T-helper 1 cell (primary cell): ENCODE data around the gene MTOR.
A peak's percentile ranks its signal among the peaks of the same experiment; 100 is the strongest.
"Not testable (repeated sequence)": the region's sequence is repeated elsewhere in the genome, so short reads cannot be mapped to it uniquely, and the experiment has no call there.

Experiments used
- DNase-seq, 5 donors: peaks; one replicate each; pipeline ENCODE4 v3.0.0-alpha.2; 2012 to 2020

The MTOR gene

DNA sequence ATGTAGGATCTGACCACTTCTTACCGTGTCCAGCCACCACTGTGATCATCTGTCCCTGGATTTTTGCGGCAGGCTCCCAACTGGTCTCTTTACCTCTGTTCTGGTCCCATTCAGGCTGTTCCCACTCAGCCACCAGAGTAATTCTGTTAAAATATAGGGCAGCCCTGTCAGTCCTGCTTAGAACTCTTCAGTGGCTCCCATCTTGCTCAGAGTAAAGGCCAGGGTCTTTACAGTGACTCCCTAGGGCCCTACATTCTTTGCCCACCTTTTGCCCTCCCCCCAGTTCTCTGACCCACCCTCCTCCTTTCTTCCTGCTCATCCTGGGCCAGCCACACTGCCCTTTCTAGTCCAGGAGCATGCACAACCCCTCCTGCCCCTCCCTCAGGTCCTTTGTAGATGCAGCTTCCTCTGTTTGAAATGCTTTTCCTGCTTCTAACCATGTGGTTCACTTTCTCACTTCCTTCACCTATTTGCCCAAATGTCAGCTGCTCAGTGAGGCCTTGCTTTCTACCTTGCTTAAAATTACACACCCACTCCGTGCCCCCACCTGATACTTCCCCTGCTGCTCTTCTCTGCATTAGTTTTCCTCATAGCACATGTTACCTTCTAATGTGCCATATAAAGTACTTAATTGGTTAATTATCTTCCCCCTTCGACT lies 18.5 kb upstream of the MTOR start:
- DNase-seq: peak in 2 of 5 donors; percentile 8 to 38

DNA sequence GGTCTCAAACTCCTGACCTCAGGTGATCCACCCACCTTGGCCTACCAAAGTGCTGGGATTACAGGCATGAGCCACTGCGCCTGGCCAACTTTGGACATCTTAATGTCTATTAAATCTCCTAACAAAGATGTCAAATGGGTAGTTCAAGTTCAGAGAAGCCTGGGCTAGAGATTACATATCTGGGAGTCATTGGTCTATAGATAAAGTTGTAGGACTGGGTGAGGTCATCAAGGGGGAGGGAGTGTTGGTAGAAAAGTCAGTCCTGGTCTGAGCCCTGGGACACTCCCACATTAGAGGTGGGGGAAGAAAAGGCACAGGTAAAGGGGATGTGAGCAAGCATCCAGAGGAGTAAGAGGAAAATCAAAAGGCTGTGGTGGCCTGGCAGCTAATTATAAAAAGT lies 17.3 kb upstream of the MTOR start:
- DNase-seq: no peak

- DNase-seq: no peak
Observed at GRCh38 chr1:11279152-11279551, 16.8 kb upstream of the MTOR start.

- DNase-seq: peak in 2 of 5 donors; percentile 4 to 21
Observed at GRCh38 chr1:11273595-11274234, 11.4 kb upstream of the MTOR start.

- peak; percentile 76 to 88 (median 84) for DNase-seq
Observed at GRCh38 chr1:11272832-11273594, 10.7 kb upstream of the MTOR start, which contains the start of gene UBIAD1. Gene UBIAD1, plus strand, starts transcription at chr1:11273198. Its CDS starts 334 bp downstream, at chr1:11273532.

DNA sequence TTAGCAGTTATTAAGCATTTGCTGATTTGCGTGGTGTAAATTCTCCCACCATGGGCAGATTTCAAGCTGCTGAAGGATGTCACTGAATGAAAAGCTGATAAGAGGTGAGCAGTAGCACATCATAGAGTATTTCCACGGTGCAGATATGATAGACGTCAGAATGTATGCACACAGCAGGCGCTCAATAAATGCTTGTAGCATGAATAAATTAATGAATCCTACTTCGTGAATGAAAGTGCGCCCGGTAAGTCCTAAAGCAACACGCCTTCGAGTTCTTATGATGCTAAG lies 10.1 kb upstream of the MTOR start:
- no peak for DNase-seq

DNA sequence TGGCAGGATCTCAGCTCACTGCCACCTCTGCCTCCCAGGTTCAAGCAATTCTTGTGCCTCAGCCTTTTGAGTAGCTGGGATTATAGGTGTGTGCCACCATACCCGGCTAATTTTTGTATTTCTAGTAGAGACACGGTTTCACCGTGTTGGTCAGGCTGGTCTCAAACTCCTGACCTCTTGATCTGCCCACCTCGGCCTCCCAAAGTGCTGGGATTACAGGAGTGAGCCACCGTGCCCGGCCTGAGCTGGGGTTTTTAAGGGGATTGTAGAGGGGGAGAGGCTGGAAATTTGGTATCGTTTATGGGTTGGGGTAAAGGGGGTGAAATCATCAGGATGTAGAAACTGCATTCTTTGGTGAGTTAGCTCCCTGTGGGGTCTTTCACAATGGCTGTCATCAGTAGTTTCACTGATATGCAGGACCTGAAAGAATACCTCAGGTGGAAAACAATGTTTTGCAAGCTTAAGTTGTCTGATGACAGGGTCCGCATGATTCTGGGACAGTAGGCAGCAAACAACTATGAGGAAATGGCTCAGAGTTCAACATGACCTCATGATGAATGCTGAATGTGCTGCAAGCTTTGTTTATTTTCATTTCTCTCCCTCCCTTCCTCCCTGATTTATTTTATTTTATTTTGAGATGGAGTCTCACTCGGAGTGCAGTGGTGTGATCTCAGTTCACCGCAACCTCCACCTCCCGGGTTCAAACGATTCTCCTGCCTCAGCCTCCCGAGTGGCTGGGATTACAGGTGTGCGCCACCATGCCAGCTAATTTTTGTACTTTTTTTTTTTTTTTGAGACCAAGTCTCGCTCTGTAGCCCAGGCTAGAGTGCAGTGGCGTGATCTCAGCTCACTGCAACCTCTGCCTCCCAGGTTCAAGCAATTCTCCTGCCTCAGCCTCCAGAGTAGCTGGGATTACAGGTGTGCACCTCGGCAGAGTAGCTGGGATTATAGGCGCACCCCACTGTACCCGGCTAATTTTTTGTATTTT lies 5.3 kb upstream of the MTOR start:
- not testable (repeated sequence) for DNase-seq

- DNase-seq: no peak
Observed at GRCh38 chr1:11266268-11267074, 4.1 kb upstream of the MTOR start.

- no peak for DNase-seq
Observed at GRCh38 chr1:11256299-11256698, 6.1 kb downstream of the MTOR start.

DNA sequence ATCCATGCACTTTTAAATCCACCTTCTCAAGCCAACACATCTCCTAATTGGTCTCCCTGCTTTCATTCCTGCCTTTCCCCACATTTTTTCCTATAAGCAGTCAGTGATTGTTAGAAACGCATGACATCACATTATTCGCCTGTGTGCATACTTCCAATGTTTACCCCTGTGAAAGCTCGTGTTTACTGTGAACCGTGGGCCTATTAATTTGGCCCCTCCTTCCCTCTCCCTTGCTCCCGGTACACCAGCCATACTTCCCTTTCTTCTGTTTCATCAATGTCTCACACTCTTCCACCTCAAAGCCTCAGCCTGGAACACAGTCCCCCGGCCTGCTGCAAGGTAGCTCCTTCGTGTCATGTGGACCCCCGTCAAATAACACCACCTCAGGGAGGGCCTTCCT lies 9.1 kb downstream of the MTOR start:
- DNase-seq: no peak

DNA sequence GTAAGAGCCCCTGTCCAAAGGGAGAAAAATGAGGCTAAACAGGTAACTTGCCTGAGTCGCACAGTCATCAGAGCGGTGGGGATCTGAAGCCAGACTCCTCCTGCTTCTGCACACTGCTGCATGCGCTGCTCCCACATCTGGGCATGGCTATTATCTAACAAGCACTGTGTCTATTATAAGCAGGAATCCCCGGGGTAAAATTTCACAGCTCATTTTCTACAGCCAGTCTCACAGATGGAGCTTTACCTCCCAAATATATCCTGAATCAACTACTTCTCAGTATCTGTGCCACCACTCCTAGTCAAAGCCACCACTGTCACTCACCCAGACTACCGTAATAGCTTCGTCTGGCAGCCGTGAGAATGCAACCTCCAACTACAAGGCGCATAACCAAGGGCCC lies 9.8 kb downstream of the MTOR start:
- no peak for DNase-seq

DNA sequence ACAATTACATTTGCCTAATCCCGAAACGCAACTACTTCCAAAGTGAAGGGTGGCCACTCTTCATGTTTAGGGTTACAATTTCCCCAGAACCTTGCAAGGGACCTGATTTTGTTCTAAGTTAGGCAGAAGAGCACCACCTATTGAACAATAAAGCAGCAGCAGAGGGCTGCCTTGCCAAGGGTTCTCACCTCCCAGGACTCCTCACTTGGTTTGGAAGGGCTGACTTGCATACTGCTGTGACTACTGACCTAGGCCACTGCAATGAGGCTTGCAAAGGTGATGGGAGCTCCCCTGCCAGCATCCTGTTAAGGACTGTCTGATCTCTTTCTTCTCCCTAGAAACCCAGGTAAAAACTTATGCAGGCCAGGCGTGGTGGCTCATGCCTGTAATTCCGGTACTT lies 14.2 kb downstream of the MTOR start:
- no peak for DNase-seq

- no peak for DNase-seq
Observed at GRCh38 chr1:11245904-11246719, 16.2 kb downstream of the MTOR start.

GRCh38 chr1:11245248-11245647 lies 17.1 kb downstream of the MTOR start:
- DNase-seq: no peak

DNA sequence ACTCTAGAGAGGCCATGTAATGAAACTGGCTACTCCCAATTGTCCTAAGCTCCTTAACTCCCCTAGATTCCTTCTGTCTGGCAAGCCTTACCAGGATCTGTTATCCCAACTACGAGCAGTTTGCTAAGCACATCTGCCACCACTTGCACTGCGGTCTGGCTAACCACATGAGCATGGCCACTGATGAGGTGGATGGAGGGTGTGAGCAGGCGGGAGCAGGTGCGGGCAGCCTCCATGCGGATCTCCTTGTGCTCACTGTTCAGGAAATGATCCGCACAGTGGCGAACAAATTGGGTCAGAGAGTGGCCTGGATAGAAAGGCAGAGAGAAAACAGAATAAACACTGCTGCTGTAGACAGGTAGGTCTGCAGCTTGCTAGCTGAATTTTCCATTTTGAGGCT lies 24.0 kb downstream of the MTOR start:
- no peak for DNase-seq

GRCh38 chr1:11237356-11237755 lies 25.0 kb downstream of the MTOR start:
- DNase-seq: no peak

DNA sequence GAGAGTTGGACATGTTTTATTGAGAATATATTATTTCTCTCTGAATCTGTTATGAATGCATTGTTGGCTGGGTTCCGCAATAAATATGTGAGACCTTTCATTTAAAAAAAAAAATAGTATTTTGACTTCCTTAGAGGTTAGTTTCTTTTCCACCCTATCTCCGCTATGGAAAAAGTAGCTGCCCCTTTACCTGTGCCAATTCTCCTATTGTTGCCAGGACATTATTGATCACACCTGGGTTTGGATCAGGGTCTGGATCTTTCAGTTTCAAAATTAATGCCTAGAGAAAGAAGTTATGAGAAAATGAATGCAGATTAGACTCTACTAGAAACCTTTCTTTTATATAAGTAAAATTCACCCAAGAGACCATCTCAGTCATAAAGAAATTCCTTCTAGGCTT lies 29.1 kb downstream of the MTOR start:
- no peak for DNase-seq

GRCh38 chr1:11229203-11229602 lies 33.1 kb downstream of the MTOR start:
- DNase-seq: no peak

DNA sequence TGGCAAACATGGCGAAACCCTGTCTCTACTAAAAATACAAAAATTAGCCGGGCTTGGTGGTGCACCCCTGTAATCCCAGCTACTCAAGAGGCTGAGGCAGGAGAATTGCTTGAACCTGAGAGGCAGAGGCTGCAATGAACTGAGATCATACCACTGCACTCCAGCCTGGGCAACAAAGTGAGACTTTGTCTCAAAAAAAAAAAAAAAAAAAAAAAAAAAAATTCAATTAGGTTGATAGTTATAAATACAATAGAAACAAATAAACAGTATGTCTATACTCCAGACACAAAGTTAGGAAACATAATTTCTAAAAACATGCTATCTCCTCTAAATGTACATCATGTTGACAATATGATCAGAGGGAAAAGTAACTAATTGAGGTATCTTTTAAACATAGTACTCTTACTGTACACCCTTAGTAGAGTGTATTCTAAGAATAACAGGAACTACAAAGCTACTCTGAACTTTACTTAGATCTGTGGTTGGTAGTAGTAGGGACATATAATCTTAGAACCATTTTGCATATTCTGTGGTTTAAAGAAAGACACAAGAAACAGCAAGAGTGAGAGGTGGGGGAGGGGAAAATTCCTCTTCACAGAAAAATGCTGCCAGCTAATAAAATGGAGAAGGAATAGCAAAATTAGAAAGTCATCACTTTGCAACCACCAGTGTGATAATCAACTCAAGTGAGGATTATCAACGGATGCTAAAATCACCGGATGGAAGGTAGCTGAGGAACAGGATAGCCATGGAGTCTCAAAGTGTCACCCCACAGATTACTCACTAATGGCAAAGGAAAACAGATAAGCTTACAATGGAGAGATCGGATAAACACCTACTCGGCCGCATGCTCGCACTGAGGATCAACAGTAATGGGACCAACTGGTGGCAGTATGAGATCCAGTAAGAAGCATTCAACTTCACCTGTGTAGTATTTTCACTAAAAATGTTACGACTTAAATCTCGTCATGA lies 35.0 kb downstream of the MTOR start:
- DNase-seq: no peak

DNA sequence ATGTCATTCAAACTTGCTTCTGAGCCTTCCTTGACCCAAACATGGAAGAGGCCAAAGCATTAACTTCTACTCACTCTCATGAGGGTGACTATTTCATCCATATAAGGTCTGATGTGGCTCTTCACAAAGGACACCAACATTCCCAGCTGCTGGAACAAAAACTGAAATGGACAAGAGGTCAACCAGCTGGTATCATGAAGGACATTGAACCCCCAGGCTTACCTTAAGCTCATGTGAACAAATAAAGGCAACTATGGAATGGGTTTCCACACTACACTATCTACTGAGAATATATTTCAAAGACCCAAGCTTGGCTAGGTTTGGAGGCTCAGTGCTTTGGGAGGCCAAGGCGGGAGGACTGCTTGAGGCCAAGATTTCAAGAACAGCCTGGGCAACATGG lies 46.3 kb downstream of the MTOR start:
- DNase-seq: no peak
